Sigmoid colon (tissue), 7 donors: ENCODE measurements around the gene CKAP5. TPM values are rescaled to one million over a fixed set of nuclear protein-coding genes. Genes with fewer than 3 reads are reported as not detected.

ENCODE experiments used
- DNase-seq: peaks from one replicate; pipeline ENCODE4 v3.0.0-alpha.2; 2019
- H3K27ac ChIP-seq, 4 donors: fragments of 200-600 bp; sonication (generic); one replicate each; pipeline ENCODE4 v1.5.1; 2016 to 2019; ENCODE audit warnings: mild to moderate bottlenecking in 1 of 4
- H3K27me3 ChIP-seq, 3 donors: fragments of 200-600 bp; sonication (generic); one replicate each; pipeline ENCODE4 v1.5.1; 2019; ENCODE audit warnings: mild to moderate bottlenecking in 1 of 3
- H3K36me3 ChIP-seq, 4 donors: fragments of 200-600 bp; sonication (generic); one replicate each; pipeline ENCODE4 v1.5.1; 2016 to 2019
- H3K4me1 ChIP-seq, 4 donors: fragments of 200-600 bp; sonication (generic); one replicate each; pipeline ENCODE4 v1.5.1; 2017 to 2019
- H3K4me3 ChIP-seq, 4 donors: fragments of 200-600 bp; sonication (generic); one replicate each; pipeline ENCODE4 v1.5.1; 2017 to 2019; ENCODE audit warnings: mild to moderate bottlenecking in 2 of 4, moderate library complexity in 1 of 4
- H3K9me3 ChIP-seq, 4 donors: fragments of 200-600 bp in 3 of 4; sonication (generic) in 3 of 4; one replicate each; pipeline versions ENCODE4 v1.5.1 to v1.6.1; 2013 to 2019
- CTCF ChIP-seq, 4 experiments: fragments of 450-650 bp in 3 of 4; fragments of 200-600 bp in 1 of 4; IDR thresholded peaks; one replicate each; pipeline ENCODE4 v1.5.1; 2016 to 2019; ENCODE audit warnings: antibody characterized with exemption in 4 of 4, mild to moderate bottlenecking in 3 of 4, moderate library complexity in 2 of 4
- EP300 ChIP-seq, 4 donors: sonication (generic); formaldehyde crosslinking; IDR thresholded peaks; one replicate each; pipeline ENCODE4 v1.6.1; 2017; ENCODE audit warnings: antibody characterized with exemption in 4 of 4
- POLR2A ChIP-seq, 2 donors: fragments of 450-650 bp; IDR thresholded peaks; one replicate each; pipeline ENCODE4 v1.6.1; 2016; ENCODE audit warnings: antibody characterized with exemption in 2 of 2, mild to moderate bottlenecking in 2 of 2, moderate library complexity in 2 of 2
- POLR2AphosphoS5 ChIP-seq, 4 donors: sonication (generic); formaldehyde crosslinking; IDR thresholded peaks; one replicate each; pipeline ENCODE4 v1.6.1; 2017; ENCODE audit warnings: antibody characterized with exemption in 4 of 4
- WGBS, 2 donors: extraction: QIAGEN DNeasy Blood & Tissue Kit; methylation state at CpG; one replicate each; pipeline ENCODE4 v1.1.7; 2013; 5-methylcytosine and 5-hydroxymethylcytosine counted together
- intact Hi-C: fragments of 100-400 bp; cut with DNase I; formaldehyde crosslinking; loops from one replicate; pipeline ENCODE4 v1.15.1; 2023
- polyA plus RNA-seq, 3 donors: library from polyadenylated mRNA; stranded (reverse); fragments of 200-250 nt; gene quantifications; one replicate each; pipeline ENCODE4 v1.2.3, GENCODE V29; 2013
- total RNA-seq, 4 donors: library from RNA; depleted of rRNA; stranded (reverse); fragments of >200 nt; gene quantifications; one replicate each; pipeline ENCODE4 v1.1.0, GENCODE V29; 2016
- donor health status: healthy with polysubstance abuse.
- donor health status: Bipolar disorder and iron deficiency.
- donor health status: healthy.

CKAP5 gene
- total and polyA plus RNA-seq, 7 donors: 6.6 to 38.8 (median 27.3) TPM

- intact Hi-C loops: no loop called here
- no peaks in the 10 kb centered on the region for H3K27me3 ChIP-seq
- no peak overlapping the region for H3K27ac ChIP-seq
- no peaks in the 10 kb centered on the region for H3K9me3 ChIP-seq
- no peak overlapping the region for H3K4me3 ChIP-seq
- 89 to 90% methylated on average over 19 of the region's 19 CpGs for WGBS, 2 donors
- H3K36me3 ChIP-seq: no peaks in the 10 kb centered on the region
- TF ChIP-seq CTCF (IDR thresholded peaks at IDR 0.05) (no peak), POLR2AphosphoS5 (IDR thresholded peaks at IDR 0.05) (no peak), EP300 (IDR thresholded peaks at IDR 0.05) (no peak), POLR2A (IDR thresholded peaks at IDR 0.05) (no peak)
- DNase-seq: no peak
- no peaks in the 10 kb centered on the region for H3K4me1 ChIP-seq
These were observed 120.5 kb downstream of the CKAP5 start for GRCh38 chr11:46725338-46726205.

- no peaks in the 10 kb centered on the region for H3K36me3 ChIP-seq
- H3K4me1 ChIP-seq: no peaks in the 10 kb centered on the region
- no peak for DNase-seq
- TF ChIP-seq POLR2A (IDR thresholded peaks at IDR 0.05) (no peak), EP300 (IDR thresholded peaks at IDR 0.05) (no peak), POLR2AphosphoS5 (IDR thresholded peaks at IDR 0.05) (no peak), CTCF (IDR thresholded peaks at IDR 0.05) (no peak)
- no peak overlapping the region for H3K27ac ChIP-seq
- H3K27me3 ChIP-seq: no peaks in the 10 kb centered on the region
- intact Hi-C loops: no loop called here
- H3K9me3 ChIP-seq: no peaks in the 10 kb centered on the region
- WGBS, 2 donors: 54 to 62% methylated on average over 8 of the region's 8 CpGs
- no peak overlapping the region for H3K4me3 ChIP-seq
These were observed 122.0 kb downstream of the CKAP5 start for GRCh38 chr11:46724088-46724487.

- WGBS, 2 donors: 86 to 95% methylated on average over 8 of the region's 8 CpGs
- intact Hi-C loops: no loop called here
- H3K36me3 ChIP-seq: no peaks in the 10 kb centered on the region
- H3K27ac ChIP-seq: no peak overlapping the region
- DNase-seq: no peak
- no peak for TF ChIP-seq EP300 (IDR thresholded peaks at IDR 0.05)
- TF ChIP-seq POLR2AphosphoS5 (IDR thresholded peaks at IDR 0.05): no peak
- no peak for TF ChIP-seq CTCF (IDR thresholded peaks at IDR 0.05)
- TF ChIP-seq POLR2A (IDR thresholded peaks at IDR 0.05): no peak
- H3K4me1 ChIP-seq: no peaks in the 10 kb centered on the region
- no peaks in the 10 kb centered on the region for H3K9me3 ChIP-seq
- no peak overlapping the region for H3K4me3 ChIP-seq
- H3K27me3 ChIP-seq: no peaks in the 10 kb centered on the region
These were observed 122.8 kb downstream of the CKAP5 start for GRCh38 chr11:46723359-46723680.

- intact Hi-C loops: no loop called here
- TF ChIP-seq POLR2AphosphoS5 (IDR thresholded peaks at IDR 0.05) (no peak), EP300 (IDR thresholded peaks at IDR 0.05) (no peak), POLR2A (IDR thresholded peaks at IDR 0.05) (no peak), CTCF (IDR thresholded peaks at IDR 0.05) (no peak)
- H3K9me3 ChIP-seq: no peaks in the 10 kb centered on the region
- 94 to 97% methylated on average over 11 of the region's 11 CpGs for WGBS, 2 donors
- no peak overlapping the region for H3K4me3 ChIP-seq
- no peaks in the 10 kb centered on the region for H3K4me1 ChIP-seq
- DNase-seq: no peak
- no peaks in the 10 kb centered on the region for H3K27me3 ChIP-seq
- no peak overlapping the region for H3K27ac ChIP-seq
- H3K36me3 ChIP-seq: no peaks in the 10 kb centered on the region
These were observed 123.3 kb downstream of the CKAP5 start for GRCh38 chr11:46722566-46723358.
